NT2/D1 (cell line): ENCODE measurements around the gene CALD1.

ENCODE experiments used
- DNase-seq: peaks from one replicate; pipeline ENCODE4 v3.0.0-alpha.2; 2011; ENCODE audit warnings: low read depth, low spot score
- H3K27me3 ChIP-seq: 2 replicates; pipeline ENCODE4 v1.6.0; 2011; ENCODE audit warnings: mild to moderate bottlenecking; ENCODE audit not compliant: insufficient read length, insufficient read depth
- H3K36me3 ChIP-seq: 2 replicates; pipeline ENCODE4 v1.6.1; 2011; ENCODE audit warnings: mild to moderate bottlenecking, low read length, mixed read lengths; ENCODE audit not compliant: insufficient read depth, insufficient read length
- H3K4me1 ChIP-seq: 2 replicates; pipeline ENCODE4 v1.5.1; 2011; ENCODE audit not compliant: insufficient read depth, insufficient read length
- H3K4me3 ChIP-seq: 2 replicates; pipeline ENCODE4 v1.5.1; 2011; ENCODE audit warnings: low read depth; ENCODE audit not compliant: insufficient read length
- H3K9ac ChIP-seq: 2 replicates; pipeline ENCODE4 v1.6.0; 2011; ENCODE audit warnings: low read depth; ENCODE audit not compliant: insufficient read length
- H3K9me3 ChIP-seq: 2 replicates; pipeline ENCODE4 v1.5.1; 2011; ENCODE audit warnings: mild to moderate bottlenecking, low read length; ENCODE audit not compliant: insufficient read depth
- SUZ12 ChIP-seq: IDR thresholded peaks from 2 replicates; pipeline ENCODE4 v1.6.1; 2011; ENCODE audit not compliant: insufficient read length, insufficient read depth; ENCODE audit errors: extremely low read depth
- YY1 ChIP-seq: IDR thresholded peaks from 2 replicates; pipeline ENCODE4 v1.6.1; 2011; ENCODE audit not compliant: insufficient read length, insufficient read depth
- ZNF274 ChIP-seq: IDR thresholded peaks from 2 replicates; pipeline ENCODE4 v1.6.1; 2011; ENCODE audit warnings: mild to moderate bottlenecking, low read depth, low read length

Gene CALD1

DNA sequence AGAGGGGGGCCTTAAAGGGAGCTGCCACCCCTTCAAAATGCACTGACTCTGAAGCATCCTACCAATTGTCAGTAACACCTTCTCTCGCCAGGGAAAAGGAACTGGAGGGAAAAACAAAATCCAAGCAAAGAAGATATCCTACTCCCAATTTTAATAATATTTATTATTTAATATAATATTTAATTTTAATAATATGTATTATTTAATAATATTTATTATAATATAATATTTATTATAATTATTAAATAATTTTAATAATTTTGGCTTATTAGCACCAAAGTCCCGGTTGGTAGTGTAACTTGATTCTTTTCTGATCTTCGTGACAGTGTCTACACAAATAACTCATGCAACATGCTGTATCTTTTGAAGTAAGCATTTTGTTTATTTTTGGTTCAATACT, 148.3 kb downstream of the CALD1 start:
- Histone ChIP-seq H3K9ac (no peak overlapping the region), H3K9me3 (no peaks in the 10 kb centered on the region; the same call in 1 of the 2 replicates), H3K4me1 (no peaks in the 10 kb centered on the region), H3K27me3 (no peaks in the 10 kb centered on the region), H3K36me3 (peaks cover 47% of the 10 kb centered on the region), H3K4me3 (no peak overlapping the region)
- TF ChIP-seq ZNF274 (no peak), YY1 (no peak), SUZ12 (no peak)
- no peak for DNase-seq

- DNase-seq = no peak
- no peak overlapping the region for H3K9ac ChIP-seq
- no peaks in the 10 kb centered on the region; the same call in 1 of the 2 replicates for H3K9me3 ChIP-seq
- H3K4me1 ChIP-seq = no peaks in the 10 kb centered on the region
- no peaks in the 10 kb centered on the region for H3K27me3 ChIP-seq
- TF ChIP-seq SUZ12 (no peak), YY1 (no peak), ZNF274 (no peak)
- no peak overlapping the region for H3K4me3 ChIP-seq
- peaks cover 52% of the 10 kb centered on the region for H3K36me3 ChIP-seq
Observed at GRCh38 chr7:134928554-134928953, 149.1 kb downstream of the CALD1 start.

- Histone ChIP-seq H3K4me1 (no peaks in the 10 kb centered on the region), H3K4me3 (no peak overlapping the region), H3K36me3 (peaks cover 69% of the 10 kb centered on the region), H3K9me3 (no peaks in the 10 kb centered on the region), H3K9ac (no peak overlapping the region), H3K27me3 (no peaks in the 10 kb centered on the region)
- no peak for DNase-seq
- TF ChIP-seq ZNF274 (no peak), YY1 (no peak), SUZ12 (no peak)
Observed at GRCh38 chr7:134931487-134931886, 152.1 kb downstream of the CALD1 start.

- H3K9ac ChIP-seq = no peak overlapping the region
- H3K27me3 ChIP-seq = no peaks in the 10 kb centered on the region
- no peaks in the 10 kb centered on the region for H3K9me3 ChIP-seq
- H3K36me3 ChIP-seq = peaks cover 79% of the 10 kb centered on the region
- no peak for DNase-seq
- H3K4me1 ChIP-seq = no peaks in the 10 kb centered on the region
- H3K4me3 ChIP-seq = no peak overlapping the region
- no peak for TF ChIP-seq SUZ12
- TF ChIP-seq YY1 = no peak
- TF ChIP-seq ZNF274 = no peak
Observed at GRCh38 chr7:134932707-134933370, 153.4 kb downstream of the CALD1 start.

GRCh38 chr7:134933460-134934068, 154.1 kb downstream of the CALD1 start:
- Histone ChIP-seq H3K9me3 (no peaks in the 10 kb centered on the region), H3K4me3 (no peak overlapping the region), H3K4me1 (no peaks in the 10 kb centered on the region), H3K27me3 (no peaks in the 10 kb centered on the region), H3K36me3 (peaks cover 84% of the 10 kb centered on the region), H3K9ac (no peak overlapping the region)
- TF ChIP-seq YY1 = no peak
- TF ChIP-seq SUZ12 = no peak
- TF ChIP-seq ZNF274 = no peak
- no peak for DNase-seq

DNA sequence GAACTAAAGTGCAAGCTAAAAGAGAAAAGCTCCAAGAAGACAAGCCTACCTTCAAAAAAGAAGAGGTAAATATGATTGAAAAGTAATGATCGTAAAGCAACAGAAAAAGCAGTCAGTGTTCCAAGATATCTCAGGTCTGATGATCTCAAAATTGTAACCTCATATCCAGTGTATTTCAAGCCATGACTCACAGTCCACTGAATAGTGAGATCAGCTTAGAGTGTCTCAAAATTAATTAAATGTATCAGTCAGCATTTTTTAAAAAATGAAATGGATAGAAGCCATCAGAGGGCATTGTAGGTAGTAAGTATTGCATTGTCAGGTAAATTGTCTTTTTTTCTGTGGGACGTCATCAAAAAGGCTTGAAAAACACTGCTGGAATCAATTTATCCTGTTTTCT, 156.3 kb downstream of the CALD1 start:
- no peak overlapping the region for H3K9ac ChIP-seq
- DNase-seq = no peak

DNA sequence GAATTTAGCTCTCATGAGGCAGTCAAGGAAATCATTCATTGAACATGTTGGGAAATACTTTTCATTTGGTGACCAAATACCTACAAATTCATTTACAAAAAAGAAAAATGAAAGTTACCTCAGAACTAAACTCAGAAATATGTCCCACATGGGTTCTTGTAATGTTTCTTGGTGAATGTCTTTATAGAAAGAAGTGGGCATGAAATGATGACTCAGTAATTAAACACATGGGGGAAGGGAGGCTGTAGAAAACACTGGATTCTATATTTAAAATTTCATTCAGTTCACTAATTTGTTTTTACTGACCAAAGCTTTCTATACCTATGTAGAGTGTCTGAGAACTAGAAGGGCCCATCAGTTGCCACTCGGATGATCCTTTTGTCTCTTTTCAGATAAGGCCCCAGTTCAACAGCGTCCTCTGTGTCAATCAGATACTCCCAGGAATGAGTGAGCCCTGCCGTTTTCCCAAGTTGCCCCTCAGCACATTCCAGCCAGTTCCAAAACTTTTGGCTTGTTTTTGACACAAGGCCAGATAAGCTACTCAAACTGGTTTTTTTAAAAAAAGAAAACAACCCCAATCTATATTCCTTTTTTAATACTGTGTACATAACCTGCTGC, 157.6 kb downstream of the CALD1 start:
- H3K27me3 ChIP-seq = no peaks in the 10 kb centered on the region
- no peaks in the 10 kb centered on the region for H3K9me3 ChIP-seq
- H3K36me3 ChIP-seq = peaks cover 74% of the 10 kb centered on the region
- DNase-seq = no peak
- H3K9ac ChIP-seq = no peak overlapping the region
- TF ChIP-seq ZNF274 (no peak), SUZ12 (no peak), YY1 (no peak)
- H3K4me3 ChIP-seq = no peak overlapping the region
- H3K4me1 ChIP-seq = no peaks in the 10 kb centered on the region

More for the DNA sequence above, 156.3 kb downstream of the CALD1 start:
- Histone ChIP-seq H3K27me3 (no peaks in the 10 kb centered on the region), H3K36me3 (peaks cover 75% of the 10 kb centered on the region), H3K9me3 (no peaks in the 10 kb centered on the region), H3K4me3 (no peak overlapping the region), H3K4me1 (no peaks in the 10 kb centered on the region)
- no peak for TF ChIP-seq YY1
- TF ChIP-seq SUZ12 = no peak
- no peak for TF ChIP-seq ZNF274
